Eye (tissue), 1 donor: Measurements from ENCODE around the gene BDP1.
"Not testable (repeated sequence)": the region's sequence is repeated elsewhere in the genome, so short reads cannot be mapped to it uniquely, and the experiment has no call there.

ENCODE experiments used
- DNase-seq: peaks from one replicate; pipeline ENCODE4 v3.0.0-alpha.2; 2015

BDP1 gene

GRCh38 chr5:71571811-71572210 lies 116.4 kb downstream of the BDP1 start:
- DNase-seq, result not testable (repeated sequence)

DNA sequence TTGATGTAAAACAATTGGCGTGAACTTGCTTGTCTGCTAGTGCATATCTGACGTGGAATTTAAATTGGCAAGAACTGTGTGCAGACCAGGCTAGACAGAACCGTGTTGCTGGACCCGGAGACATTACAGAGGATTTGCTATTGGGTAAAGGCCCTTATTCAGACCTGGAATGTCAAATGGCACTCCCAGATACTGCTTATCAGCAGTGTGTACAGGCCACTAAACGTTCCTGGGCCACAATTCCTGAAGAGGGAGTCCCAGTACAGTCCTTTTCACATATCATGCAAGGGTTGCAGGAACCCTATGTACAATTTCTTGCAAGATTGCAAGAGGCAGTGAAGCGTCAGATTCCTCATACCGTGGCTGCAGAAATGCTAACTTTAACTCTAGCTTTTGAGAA lies 118.1 kb downstream of the BDP1 start:
- no peak for DNase-seq

DNA sequence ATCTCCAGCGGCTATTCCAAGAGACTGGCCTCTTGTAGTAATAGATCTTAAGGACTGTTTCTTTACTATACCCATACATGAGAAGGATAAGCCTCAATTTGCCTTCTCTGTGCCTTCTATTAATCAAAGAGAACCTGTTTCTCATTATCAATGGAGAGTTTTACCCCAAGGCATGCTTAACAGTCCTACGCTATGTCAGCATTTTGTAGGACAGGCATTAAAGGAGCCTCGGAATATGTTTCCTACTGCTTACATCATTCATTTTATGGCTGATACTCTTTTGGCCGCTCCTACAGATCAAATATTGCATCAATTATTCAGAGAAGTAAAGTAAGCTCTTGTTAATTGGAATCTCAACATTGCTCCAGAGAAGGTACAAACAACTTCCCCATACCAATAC lies 120.1 kb downstream of the BDP1 start:
- DNase-seq, result not testable (repeated sequence)

GRCh38 chr5:71576241-71576640 lies 120.8 kb downstream of the BDP1 start:
- no peak for DNase-seq

DNA sequence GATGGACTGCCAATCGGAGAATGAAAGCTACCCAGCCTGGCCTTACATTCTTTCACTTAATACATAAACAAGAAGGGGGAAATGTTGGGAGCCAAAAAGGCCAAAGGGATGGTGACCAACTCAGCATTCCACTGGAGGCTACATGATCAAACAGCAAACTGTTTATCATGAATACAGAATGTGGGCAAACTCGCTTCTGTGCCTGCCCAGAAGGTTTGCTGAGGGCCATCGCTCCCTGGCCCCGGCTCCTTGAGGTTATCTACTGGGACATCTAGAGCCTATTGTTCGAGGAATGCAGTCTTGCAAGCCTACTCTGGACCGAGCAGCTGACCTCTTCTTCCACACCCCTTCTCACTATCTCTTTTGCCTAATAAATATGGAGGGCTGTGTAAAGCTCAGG lies 122.4 kb downstream of the BDP1 start:
- not testable (repeated sequence) for DNase-seq

DNA sequence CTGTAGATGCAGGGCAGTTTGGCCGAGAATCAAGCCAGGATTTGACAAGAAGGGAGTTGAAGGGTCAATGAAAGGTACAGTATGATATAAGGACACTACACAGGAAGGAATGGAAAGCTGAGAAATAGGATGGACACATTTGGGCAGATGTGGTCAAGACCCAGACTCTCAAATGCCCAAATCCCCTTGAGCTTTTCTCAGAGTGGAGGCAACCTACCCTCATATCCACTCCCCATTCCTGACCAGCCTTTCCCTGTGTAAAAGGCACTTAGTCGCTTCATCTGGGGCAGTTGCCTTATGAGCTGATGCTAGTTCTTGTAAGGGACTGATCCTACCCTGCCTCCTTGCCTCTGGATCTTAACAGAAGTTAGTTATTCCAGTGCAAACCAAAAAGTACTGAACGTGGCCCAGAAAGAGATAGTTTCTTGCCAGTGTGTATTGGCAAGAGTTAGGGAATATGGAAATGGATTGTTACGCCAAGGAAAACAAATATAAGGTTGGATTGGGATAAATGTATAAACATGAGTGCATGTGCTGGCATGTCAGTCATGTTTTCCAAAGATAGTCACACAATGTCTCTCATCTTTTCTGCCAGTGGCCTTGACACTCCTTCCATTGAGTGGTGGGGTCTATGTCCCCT lies 127.6 kb downstream of the BDP1 start:
- DNase-seq, result no peak

GRCh38 chr5:71586052-71586940 lies 130.8 kb downstream of the BDP1 start:
- no peak for DNase-seq

- DNase-seq, result peak; percentile 98
These were observed 131.7 kb downstream of the BDP1 start, which contains the start of gene MCCC2 for GRCh38 chr5:71586941-71587765. MCCC2 (plus strand) TSS chr5:71587340; CDS start chr5:71587426, 86 bp downstream.

DNA sequence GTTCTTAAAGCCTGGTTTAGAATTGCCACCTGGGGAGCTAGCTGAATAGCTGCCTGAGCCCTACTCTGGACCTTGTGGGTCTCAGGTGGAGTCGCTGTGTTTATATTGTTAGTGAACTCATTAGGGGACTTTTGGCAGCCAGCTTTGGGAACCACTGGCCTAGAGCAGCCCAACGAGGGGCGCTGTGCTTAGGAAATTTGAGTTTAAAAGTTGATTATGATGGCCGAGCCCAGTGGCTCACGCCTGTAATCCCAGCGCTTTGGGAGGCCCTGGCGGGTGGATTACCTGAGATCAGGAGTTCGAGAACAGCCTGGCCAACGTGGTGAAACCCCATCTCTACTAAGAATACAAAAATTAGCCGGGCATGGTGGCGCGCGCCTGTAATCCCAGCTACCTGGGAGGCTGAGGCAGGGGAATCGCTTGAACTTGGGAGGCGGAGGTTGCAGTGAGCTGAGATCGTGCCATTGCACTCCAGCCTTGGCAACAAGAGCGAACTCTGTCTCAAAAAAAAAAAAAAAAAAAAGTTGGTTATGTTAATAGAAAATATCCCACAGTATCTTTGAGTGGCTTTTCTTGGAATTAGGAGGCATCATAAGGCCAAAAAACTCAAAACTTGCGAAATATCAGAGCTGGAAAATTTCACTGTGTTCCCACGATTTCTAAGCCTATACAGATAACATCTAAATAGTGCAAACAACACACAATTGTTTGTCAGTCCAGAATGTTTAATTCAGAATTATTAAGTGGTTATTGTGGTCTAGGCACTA lies 132.5 kb downstream of the BDP1 start:
- no peak for DNase-seq

- DNase-seq, result no peak
These were observed 133.1 kb downstream of the BDP1 start for GRCh38 chr5:71588533-71588885.

- no peak for DNase-seq
These were observed 134.5 kb downstream of the BDP1 start for GRCh38 chr5:71589903-71590302.

DNA sequence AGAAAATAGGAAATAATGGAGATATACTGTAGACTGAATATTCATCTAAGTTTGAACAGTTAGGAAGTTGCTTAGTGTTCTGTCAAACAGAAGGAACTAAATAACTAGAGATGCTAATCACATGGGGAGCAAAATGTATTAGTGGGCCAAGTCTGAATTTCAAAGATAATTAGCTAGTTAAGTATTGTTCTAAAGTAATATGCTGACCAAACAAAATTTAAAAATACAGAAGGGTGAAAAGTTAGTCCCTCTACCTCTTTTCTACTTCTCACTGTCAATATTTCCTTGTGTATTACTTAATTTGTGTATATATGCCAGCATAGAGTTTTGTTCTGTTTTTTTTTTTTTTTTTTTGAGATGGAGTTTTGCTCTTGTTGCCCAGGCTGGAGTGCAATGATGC lies 135.6 kb downstream of the BDP1 start:
- no peak for DNase-seq

DNA sequence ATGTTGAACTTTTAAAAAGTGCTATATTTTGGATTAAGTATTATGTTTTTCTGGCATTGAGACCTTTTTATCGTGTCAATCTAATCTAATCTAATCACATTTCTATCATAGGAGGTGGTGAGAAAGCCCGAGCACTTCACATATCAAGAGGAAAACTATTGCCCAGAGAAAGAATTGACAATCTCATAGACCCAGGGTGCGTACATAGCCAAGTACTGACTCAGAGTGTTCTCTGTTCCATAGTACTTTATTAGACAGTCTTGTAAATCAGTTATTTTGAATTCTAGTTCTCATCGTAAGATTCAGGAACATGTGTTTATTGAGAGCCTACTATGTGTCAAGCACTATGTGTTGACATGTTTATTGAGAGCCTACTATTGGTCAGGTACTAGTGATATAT lies 140.7 kb downstream of the BDP1 start:
- DNase-seq, result no peak

DNA sequence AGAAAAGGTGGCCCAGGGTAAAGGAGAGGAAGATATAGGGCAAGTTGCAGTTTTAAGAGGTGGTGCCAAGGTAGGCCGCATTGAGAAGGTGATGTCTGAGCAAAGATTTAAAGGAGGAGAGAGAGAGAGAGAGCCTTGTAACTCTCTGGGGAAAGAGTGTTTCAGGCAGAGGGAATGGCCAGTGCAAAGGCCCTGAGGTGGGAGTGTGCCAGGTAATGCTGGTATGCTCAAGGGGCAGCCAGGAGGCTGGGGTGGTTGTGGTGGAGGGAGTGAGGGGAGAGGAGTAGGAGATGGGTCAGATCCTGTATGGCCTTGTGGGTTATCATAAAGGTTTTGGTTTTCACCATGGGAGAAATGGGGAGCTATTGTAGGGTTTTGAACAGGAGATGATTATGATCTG lies 141.6 kb downstream of the BDP1 start:
- DNase-seq, result no peak

DNA sequence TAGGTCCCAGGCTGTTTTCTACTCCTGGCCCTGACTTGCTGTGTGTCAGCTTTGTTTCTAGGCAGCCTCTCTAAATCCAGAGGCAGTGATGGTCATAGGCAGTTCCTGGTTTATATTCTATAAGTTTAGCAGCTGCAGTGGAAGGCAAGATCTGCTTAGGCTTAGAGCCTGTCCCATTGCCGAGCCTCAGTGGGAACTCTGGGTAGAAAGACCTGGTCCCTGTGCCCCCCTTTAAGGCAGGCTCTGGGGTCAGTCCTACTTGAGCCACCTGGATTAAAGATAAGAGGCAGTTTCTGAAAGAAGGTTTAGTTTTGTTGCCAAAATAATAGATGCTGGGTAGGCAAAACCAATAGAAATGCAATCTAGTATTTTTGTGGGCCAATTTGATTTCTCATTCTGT lies 145.3 kb downstream of the BDP1 start:
- DNase-seq, result no peak

- DNase-seq, result peak; percentile 40
These were observed 146.0 kb downstream of the BDP1 start for GRCh38 chr5:71601222-71602026.

- DNase-seq, result not testable (repeated sequence)
These were observed 154.5 kb downstream of the BDP1 start for GRCh38 chr5:71609916-71610315.

DNA sequence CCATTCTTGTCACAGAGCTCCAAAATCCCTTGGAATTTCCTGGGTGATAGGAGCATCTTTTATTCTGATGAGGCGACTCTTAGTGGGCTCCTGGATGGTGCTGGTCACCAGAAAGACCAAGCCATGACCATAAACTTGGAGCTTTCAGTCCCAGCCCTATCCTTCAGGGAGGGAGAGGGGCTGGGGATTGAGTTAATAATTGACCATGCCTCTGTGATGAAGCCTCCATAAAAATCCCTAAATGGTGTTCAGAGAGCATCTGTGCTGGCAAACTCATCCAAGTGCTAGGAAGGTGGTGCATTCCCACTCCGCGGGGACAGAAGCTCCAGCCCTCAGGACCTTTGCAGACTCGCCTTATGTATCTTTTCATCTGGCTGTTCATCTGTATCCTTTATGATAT lies 160.4 kb downstream of the BDP1 start:
- no peak for DNase-seq
